GM21381 (cell line): Measurements from ENCODE around the gene PSMA1.
"Not testable (repeated sequence)": the region's sequence is repeated elsewhere in the genome, so short reads cannot be mapped to it uniquely, and the experiment has no call there.

Experiments used
- ATAC-seq: cut with Tn5 transposase; IDR thresholded peaks from one replicate; pipeline ENCODE4 v1.9.1; 2021; ENCODE audit warnings: mild to moderate bottlenecking, moderate library complexity; ENCODE audit not compliant: unreplicated experiment

PSMA1 gene

GRCh38 chr11:14519917-14520746 lies at the start of gene PSMA1:
PSMA1 (minus strand) TSS chr11:14520386; CDS start chr11:14520299, 87 bp downstream.
- peak; percentile 91 for ATAC-seq

- ATAC-seq = not testable (repeated sequence)
Observed at GRCh38 chr11:14569516-14569915, 49.3 kb upstream of the PSMA1 start.

GRCh38 chr11:14567064-14567651 lies 47.0 kb upstream of the PSMA1 start:
- ATAC-seq = no peak

- no peak for ATAC-seq
Observed at GRCh38 chr11:14566331-14567063, 46.3 kb upstream of the PSMA1 start.

GRCh38 chr11:14565845-14566244 lies 45.7 kb upstream of the PSMA1 start:
- no peak for ATAC-seq

GRCh38 chr11:14555818-14556217 lies 35.6 kb upstream of the PSMA1 start:
- ATAC-seq = no peak

GRCh38 chr11:14554959-14555358 lies 34.8 kb upstream of the PSMA1 start:
- peak; percentile 71 for ATAC-seq

GRCh38 chr11:14552089-14552488 lies 31.9 kb upstream of the PSMA1 start:
- no peak for ATAC-seq

GRCh38 chr11:14551380-14551779 lies 31.2 kb upstream of the PSMA1 start:
- ATAC-seq = no peak

- no peak for ATAC-seq
Observed at GRCh38 chr11:14549891-14550290, 29.7 kb upstream of the PSMA1 start.

- ATAC-seq = no peak
Observed at GRCh38 chr11:14547440-14547839, 27.3 kb upstream of the PSMA1 start.

GRCh38 chr11:14546672-14547071 lies 26.5 kb upstream of the PSMA1 start:
- ATAC-seq = no peak

- ATAC-seq = peak; percentile 69
Observed at GRCh38 chr11:14544611-14545010, 24.4 kb upstream of the PSMA1 start.

- ATAC-seq = no peak
Observed at GRCh38 chr11:14543260-14543659, 23.1 kb upstream of the PSMA1 start.

- ATAC-seq = no peak
Observed at GRCh38 chr11:14542324-14542723, 22.1 kb upstream of the PSMA1 start.

GRCh38 chr11:14541192-14541947 lies 21.2 kb upstream of the PSMA1 start:
- no peak for ATAC-seq

GRCh38 chr11:14539982-14540421 lies 19.8 kb upstream of the PSMA1 start:
- no peak for ATAC-seq

GRCh38 chr11:14538926-14539554 lies 18.9 kb upstream of the PSMA1 start:
- ATAC-seq = no peak

- ATAC-seq = no peak
Observed at GRCh38 chr11:14538271-14538925, 18.2 kb upstream of the PSMA1 start.

- peak; percentile 66 for ATAC-seq
Observed at GRCh38 chr11:14537134-14537599, 17.0 kb upstream of the PSMA1 start.
